Upper lobe of left lung (tissue), 6 donors: Measurements from ENCODE around the gene AGBL4. TPM values are rescaled to one million over a fixed set of nuclear protein-coding genes. Genes with fewer than 3 reads are reported as not detected.

Experiments
- ATAC-seq, 2 donors: fragments of 200-7000 bp; cut with Tn5 transposase; one replicate each; pipeline ENCODE4 v1.9.1; 2022; ENCODE audit warnings: mild to moderate bottlenecking in 2 of 2, moderate library complexity in 2 of 2; ENCODE audit not compliant: low FRiP score in 2 of 2
- DNase-seq, 2 donors: peaks; one replicate each; pipeline ENCODE4 v3.0.0-alpha.2; 2019 to 2020
- H3K27ac ChIP-seq, 4 donors: fragments of 200-600 bp; sonication (generic); one replicate each; pipeline ENCODE4 v1.5.1; 2016 to 2019
- H3K27me3 ChIP-seq, 4 donors: fragments of 200-600 bp; sonication (generic); one replicate each; pipeline ENCODE4 v1.5.1; 2017 to 2019
- H3K36me3 ChIP-seq, 4 donors: fragments of 200-600 bp; sonication (generic); one replicate each; pipeline ENCODE4 v1.5.1; 2016 to 2019
- H3K4me1 ChIP-seq, 4 donors: fragments of 200-600 bp; sonication (generic); one replicate each; pipeline ENCODE4 v1.5.1; 2018 to 2019
- H3K4me3 ChIP-seq, 4 donors: fragments of 200-600 bp; sonication (generic); one replicate each; pipeline ENCODE4 v1.5.1; 2017 to 2019; ENCODE audit warnings: mild to moderate bottlenecking in 2 of 4, moderate library complexity in 1 of 4
- H3K9me3 ChIP-seq, 4 donors: fragments of 200-600 bp; sonication (generic); one replicate each; pipeline ENCODE4 v1.5.1; 2018 to 2019
- EP300 ChIP-seq, 4 donors: sonication (generic); formaldehyde crosslinking; IDR thresholded peaks; one replicate each; pipeline ENCODE4 v1.5.1; 2017; ENCODE audit warnings: antibody characterized with exemption in 4 of 4, control low read depth in 2 of 4
- POLR2A ChIP-seq, 4 donors: fragments of 450-650 bp; IDR thresholded peaks; one replicate each; pipeline ENCODE4 v1.5.1; 2016 to 2017; ENCODE audit warnings: antibody characterized with exemption in 4 of 4, mild to moderate bottlenecking in 2 of 4
- POLR2AphosphoS5 ChIP-seq, 2 donors: sonication (generic); formaldehyde crosslinking; IDR thresholded peaks; one replicate each; pipeline ENCODE4 v1.5.1; 2017; ENCODE audit warnings: antibody characterized with exemption in 2 of 2
- WGBS, 2 donors: methylation state at CpG; one replicate each; pipeline ENCODE4 v1.1.5; 2017 to 2018; 5-methylcytosine and 5-hydroxymethylcytosine counted together
- total RNA-seq, 6 donors: library from RNA; depleted of rRNA in 4 of 6; stranded (reverse); fragments of >200 nt in 4 of 6; gene quantifications; one replicate each; pipeline versions ENCODE4 v1.1.0 to v1.2.1, GENCODE V29; 2016 to 2021
- TF ChIP-seq, protein P1 (sequence below), 6 experiments: fragments of 450-650 bp in 4 of 6; fragments of 200-600 bp in 2 of 6; sonication (generic) in 2 of 6; IDR thresholded peaks; one replicate each; pipeline ENCODE4 v1.5.1; 2016 to 2019; ENCODE audit warnings: antibody characterized with exemption in 6 of 6
- donor health status: DM: no; HTN: no; CAD: no; lungs with moderate emphysema.
- donor health status: DM: no; HTN: yes; CAD: no; lungs with severe emphysema.

The AGBL4 gene
- total RNA-seq, 6 donors from 2014 or later, result 0.57 to 10.5 (median 1.5) TPM

DNA sequence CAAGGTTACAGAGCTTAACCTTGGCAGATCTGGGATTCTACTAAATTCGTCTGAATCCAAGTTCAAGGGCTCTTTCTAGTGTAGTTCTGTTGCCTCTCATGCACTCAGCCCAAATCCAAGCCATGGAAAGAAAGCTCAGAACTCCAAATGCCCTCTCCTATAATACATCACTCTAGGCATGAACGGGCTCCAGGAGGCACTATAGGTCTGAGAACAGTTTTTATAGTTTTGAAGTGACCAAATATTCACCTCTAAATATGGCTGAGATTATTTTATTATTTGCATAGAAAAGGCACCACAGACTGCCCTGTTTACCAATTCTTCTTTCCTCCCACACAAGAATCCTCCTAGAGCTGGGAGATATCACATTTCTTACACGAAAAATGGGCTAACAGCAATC, 919.2 kb downstream of the AGBL4 start:
- DNase-seq (no peak), ATAC-seq (no peak)
- Histone ChIP-seq H3K27ac (no peak overlapping the region), H3K36me3 (no peaks in the 10 kb centered on the region), H3K9me3 (no peaks in the 10 kb centered on the region), H3K4me1 (no peaks in the 10 kb centered on the region), H3K4me3 (no peak overlapping the region), H3K27me3 (no peaks in the 10 kb centered on the region)
- WGBS, 2 donors, result 56% methylated on average over 3 of the region's 3 CpGs
- TF ChIP-seq EP300 (IDR thresholded peaks at IDR 0.05), result no peak
- TF ChIP-seq, protein P1, sequence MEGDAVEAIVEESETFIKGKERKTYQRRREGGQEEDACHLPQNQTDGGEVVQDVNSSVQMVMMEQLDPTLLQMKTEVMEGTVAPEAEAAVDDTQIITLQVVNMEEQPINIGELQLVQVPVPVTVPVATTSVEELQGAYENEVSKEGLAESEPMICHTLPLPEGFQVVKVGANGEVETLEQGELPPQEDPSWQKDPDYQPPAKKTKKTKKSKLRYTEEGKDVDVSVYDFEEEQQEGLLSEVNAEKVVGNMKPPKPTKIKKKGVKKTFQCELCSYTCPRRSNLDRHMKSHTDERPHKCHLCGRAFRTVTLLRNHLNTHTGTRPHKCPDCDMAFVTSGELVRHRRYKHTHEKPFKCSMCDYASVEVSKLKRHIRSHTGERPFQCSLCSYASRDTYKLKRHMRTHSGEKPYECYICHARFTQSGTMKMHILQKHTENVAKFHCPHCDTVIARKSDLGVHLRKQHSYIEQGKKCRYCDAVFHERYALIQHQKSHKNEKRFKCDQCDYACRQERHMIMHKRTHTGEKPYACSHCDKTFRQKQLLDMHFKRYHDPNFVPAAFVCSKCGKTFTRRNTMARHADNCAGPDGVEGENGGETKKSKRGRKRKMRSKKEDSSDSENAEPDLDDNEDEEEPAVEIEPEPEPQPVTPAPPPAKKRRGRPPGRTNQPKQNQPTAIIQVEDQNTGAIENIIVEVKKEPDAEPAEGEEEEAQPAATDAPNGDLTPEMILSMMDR (IDR thresholded peaks at IDR 0.05), result no peak
- TF ChIP-seq POLR2A (IDR thresholded peaks at IDR 0.05), result no peak
- TF ChIP-seq POLR2AphosphoS5 (IDR thresholded peaks at IDR 0.05), result no peak

DNA sequence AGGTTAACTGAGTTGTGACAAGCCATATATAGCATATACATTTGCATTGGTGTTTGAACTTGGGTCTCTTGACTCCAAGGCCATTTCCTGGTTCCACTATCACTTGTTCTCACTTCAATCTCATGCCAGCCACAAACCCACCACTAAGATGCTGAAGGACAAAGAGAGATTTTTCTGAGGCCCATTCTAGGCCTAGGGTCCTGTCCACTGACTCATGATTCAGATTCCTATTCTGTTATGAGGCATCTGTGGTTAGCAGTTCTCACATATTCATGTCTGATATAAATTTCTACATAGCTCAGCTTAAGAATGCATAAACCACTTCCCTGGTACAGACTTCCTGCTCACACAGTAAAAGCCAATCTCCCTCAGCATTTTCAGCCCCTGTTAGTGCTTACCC, 921.0 kb downstream of the AGBL4 start:
- TF ChIP-seq, protein P1 (IDR thresholded peaks at IDR 0.05), result no peak
- TF ChIP-seq POLR2AphosphoS5 (IDR thresholded peaks at IDR 0.05) (no peak), EP300 (IDR thresholded peaks at IDR 0.05) (no peak), POLR2A (IDR thresholded peaks at IDR 0.05) (no peak)
- H3K9me3 ChIP-seq, result no peaks in the 10 kb centered on the region

DNA sequence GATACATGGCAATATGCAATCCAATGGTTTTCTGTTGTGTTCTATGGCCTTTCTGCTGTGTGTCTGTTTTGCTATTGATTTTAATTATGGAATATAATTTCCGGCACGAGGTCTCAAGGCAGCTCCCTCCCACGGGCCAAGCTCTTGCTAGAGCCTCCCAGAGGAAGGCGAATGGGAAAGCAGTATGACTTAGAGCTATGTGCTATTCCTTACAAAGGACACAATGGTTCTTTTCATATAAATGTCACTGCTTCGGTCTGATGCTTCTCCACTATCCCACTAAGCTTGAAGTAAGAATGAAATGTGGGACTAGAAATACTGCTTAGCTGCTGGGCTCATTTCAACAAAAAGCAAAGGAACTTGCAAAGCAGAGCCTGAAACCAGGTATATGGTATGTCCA, 924.9 kb downstream of the AGBL4 start:
- WGBS, 2 donors, result 87 to 92% methylated on average over 5 of the region's 5 CpGs
- Histone ChIP-seq H3K27ac (no peak overlapping the region), H3K36me3 (no peaks in the 10 kb centered on the region), H3K4me1 (no peaks in the 10 kb centered on the region), H3K4me3 (no peak overlapping the region), H3K9me3 (no peaks in the 10 kb centered on the region), H3K27me3 (no peaks in the 10 kb centered on the region)
- no peak for ATAC-seq
- no peak for TF ChIP-seq POLR2AphosphoS5 (IDR thresholded peaks at IDR 0.05)
- DNase-seq, result no peak

More for the DNA sequence above, 921.0 kb downstream of the AGBL4 start:
- no peaks in the 10 kb centered on the region for H3K36me3 ChIP-seq
- H3K4me1 ChIP-seq, result no peaks in the 10 kb centered on the region
- no peak for DNase-seq
- no peak for ATAC-seq
- H3K27me3 ChIP-seq, result no peaks in the 10 kb centered on the region
- H3K4me3 ChIP-seq, result no peak overlapping the region
- H3K27ac ChIP-seq, result no peak overlapping the region

DNA sequence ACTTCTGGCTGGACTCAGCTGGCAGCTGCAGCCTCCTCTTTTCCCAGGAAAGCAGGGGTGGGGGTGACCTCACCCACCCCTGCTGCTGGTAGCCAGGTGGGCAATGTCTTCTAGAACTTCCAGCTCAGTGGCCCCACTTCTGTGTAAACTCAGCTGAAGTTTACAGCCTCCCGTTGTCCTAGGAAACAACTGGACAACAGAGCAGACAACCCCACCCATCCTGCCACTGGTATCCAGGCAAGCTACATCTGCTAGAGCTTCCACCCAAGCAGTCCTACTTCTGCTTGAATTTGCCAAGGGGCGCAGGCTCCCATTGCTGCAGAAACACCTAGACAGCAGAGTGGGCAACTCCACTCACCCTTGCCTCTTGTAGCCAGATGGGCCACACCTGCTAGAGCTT, 937.4 kb downstream of the AGBL4 start:
- DNase-seq (no peak), ATAC-seq (no peak)
- Histone ChIP-seq H3K4me3 (no peak overlapping the region), H3K27me3 (no peaks in the 10 kb centered on the region), H3K27ac (no peak overlapping the region), H3K36me3 (no peaks in the 10 kb centered on the region), H3K4me1 (no peaks in the 10 kb centered on the region), H3K9me3 (peaks cover 0 to 5% (median 2%) of the 10 kb centered on the region in 4 donors)
- WGBS, 2 donors, result 86 to 97% methylated on average over 1 to 2 of the region's 2 CpGs
- TF ChIP-seq EP300 (IDR thresholded peaks at IDR 0.05) (no peak), POLR2AphosphoS5 (IDR thresholded peaks at IDR 0.05) (no peak), POLR2A (IDR thresholded peaks at IDR 0.05) (no peak)
- TF ChIP-seq, protein P1 (IDR thresholded peaks at IDR 0.05), result no peak

DNA sequence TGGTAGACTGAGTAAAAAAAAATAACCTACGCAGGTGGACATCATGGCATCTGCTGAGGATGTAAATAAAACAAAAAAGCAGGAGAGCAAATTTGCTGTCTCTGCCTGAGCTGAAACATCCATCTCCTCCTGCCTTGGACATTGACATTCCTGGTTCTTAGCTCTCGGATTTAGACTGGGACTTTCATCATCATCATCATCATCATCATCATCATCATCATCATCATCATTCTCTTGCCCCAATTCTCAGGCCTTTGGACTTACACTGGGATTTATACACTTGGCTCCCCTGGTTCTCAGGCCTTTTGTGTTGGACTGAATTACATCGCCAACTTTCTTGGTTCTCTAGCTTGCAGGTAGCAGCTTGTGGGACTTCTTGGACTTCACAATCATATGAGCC, 938.7 kb downstream of the AGBL4 start:
- ATAC-seq (no peak), DNase-seq (no peak)
- TF ChIP-seq POLR2A (IDR thresholded peaks at IDR 0.05) (no peak), POLR2AphosphoS5 (IDR thresholded peaks at IDR 0.05) (no peak), EP300 (IDR thresholded peaks at IDR 0.05) (no peak)
- TF ChIP-seq, protein P1 (IDR thresholded peaks at IDR 0.05), result no peak
- Histone ChIP-seq H3K36me3 (no peaks in the 10 kb centered on the region), H3K27ac (no peak overlapping the region), H3K27me3 (no peaks in the 10 kb centered on the region), H3K9me3 (peaks cover 0 to 5% (median 2%) of the 10 kb centered on the region in 4 donors), H3K4me1 (no peaks in the 10 kb centered on the region), H3K4me3 (no peak overlapping the region)
- WGBS, 2 donors, result 83 to 87% methylated on average over 3 of the region's 3 CpGs
